ENCODE data around the gene AOC1.
"Not testable (repeated sequence)": the region's sequence is repeated elsewhere in the genome, so short reads cannot be mapped to it uniquely, and the experiment has no call there.

Gene AOC1, protein sequence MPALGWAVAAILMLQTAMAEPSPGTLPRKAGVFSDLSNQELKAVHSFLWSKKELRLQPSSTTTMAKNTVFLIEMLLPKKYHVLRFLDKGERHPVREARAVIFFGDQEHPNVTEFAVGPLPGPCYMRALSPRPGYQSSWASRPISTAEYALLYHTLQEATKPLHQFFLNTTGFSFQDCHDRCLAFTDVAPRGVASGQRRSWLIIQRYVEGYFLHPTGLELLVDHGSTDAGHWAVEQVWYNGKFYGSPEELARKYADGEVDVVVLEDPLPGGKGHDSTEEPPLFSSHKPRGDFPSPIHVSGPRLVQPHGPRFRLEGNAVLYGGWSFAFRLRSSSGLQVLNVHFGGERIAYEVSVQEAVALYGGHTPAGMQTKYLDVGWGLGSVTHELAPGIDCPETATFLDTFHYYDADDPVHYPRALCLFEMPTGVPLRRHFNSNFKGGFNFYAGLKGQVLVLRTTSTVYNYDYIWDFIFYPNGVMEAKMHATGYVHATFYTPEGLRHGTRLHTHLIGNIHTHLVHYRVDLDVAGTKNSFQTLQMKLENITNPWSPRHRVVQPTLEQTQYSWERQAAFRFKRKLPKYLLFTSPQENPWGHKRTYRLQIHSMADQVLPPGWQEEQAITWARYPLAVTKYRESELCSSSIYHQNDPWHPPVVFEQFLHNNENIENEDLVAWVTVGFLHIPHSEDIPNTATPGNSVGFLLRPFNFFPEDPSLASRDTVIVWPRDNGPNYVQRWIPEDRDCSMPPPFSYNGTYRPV

DNA sequence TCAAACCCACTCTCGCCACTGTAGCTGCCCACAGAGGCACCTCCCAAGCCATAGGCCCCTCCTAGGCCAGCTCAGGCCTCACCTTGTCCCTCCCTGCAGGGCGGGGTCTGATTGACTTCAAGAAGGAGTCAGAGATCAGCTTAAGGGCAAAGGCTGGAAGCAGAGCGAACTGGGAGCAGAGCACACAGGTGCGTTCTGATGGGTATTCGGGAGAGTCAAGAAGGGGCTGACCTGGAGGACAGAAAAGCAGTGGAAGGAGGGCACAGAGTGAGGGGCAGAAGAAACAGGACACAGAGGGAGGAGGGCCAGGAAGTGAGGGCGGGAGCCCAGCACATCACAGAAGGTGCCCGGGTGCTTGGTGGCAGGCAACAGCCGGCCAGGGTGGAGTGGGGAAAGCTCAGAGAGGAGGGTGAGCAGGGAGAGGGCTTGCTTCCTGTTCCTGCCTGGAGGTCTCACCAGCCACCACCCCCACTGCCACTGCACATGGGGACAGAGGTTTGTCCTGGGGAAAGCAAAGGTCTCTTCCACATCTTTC, at the start of gene AOC1:
Gene AOC1 (plus strand): TSS at position 147 of the 535 bp plus-strand sequence. CDS start 3,954 bp downstream, outside the sequence.
- no peak for DNase-seq

GRCh38 chr7:150803161-150803860, 49.0 kb upstream of the AOC1 start:
- no peak for DNase-seq

DNA sequence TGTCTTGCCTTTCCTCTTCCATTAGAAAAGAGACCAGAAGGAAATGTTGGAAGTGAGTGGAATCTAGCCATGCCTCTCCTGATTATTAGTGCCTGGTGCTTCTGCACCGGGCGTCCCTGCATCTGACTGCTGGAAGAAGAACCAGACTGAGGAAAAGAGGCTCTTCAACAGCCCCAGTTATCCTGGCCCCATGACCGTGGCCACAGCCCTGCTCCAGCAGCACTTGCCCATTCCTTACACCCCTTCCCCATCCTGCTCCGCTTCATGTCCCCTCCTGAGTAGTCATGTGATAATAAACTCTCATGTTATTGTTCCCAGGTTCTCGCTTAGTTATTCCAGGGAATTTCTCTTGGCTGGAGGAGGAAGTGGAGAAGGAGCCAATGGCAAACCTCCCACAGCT, 47.5 kb upstream of the AOC1 start:
- no peak for DNase-seq

GRCh38 chr7:150805864-150806263, 46.5 kb upstream of the AOC1 start:
- DNase-seq, result no peak

- DNase-seq, result no peak
Measured at GRCh38 chr7:150806454-150806853, 45.9 kb upstream of the AOC1 start.

DNA sequence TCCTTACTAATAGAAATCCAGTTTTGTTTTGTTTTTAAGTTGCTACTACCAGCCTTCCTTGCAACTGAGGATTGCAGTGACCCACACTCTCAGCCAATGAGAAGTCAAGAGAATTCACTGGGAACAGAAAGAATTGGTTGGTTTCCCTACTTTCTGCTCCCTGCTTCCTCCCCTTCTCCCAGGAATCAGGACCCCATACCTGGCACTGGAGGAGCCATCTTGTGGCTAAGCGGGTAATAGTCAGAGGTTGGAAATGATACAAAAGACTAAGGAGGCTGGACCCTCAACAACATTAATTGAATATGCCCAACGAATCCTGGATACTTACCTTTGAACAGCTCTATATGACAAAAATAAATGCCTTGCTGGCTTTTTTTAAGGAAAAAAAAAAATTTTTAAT, 45.5 kb upstream of the AOC1 start:
- DNase-seq, result no peak

DNA sequence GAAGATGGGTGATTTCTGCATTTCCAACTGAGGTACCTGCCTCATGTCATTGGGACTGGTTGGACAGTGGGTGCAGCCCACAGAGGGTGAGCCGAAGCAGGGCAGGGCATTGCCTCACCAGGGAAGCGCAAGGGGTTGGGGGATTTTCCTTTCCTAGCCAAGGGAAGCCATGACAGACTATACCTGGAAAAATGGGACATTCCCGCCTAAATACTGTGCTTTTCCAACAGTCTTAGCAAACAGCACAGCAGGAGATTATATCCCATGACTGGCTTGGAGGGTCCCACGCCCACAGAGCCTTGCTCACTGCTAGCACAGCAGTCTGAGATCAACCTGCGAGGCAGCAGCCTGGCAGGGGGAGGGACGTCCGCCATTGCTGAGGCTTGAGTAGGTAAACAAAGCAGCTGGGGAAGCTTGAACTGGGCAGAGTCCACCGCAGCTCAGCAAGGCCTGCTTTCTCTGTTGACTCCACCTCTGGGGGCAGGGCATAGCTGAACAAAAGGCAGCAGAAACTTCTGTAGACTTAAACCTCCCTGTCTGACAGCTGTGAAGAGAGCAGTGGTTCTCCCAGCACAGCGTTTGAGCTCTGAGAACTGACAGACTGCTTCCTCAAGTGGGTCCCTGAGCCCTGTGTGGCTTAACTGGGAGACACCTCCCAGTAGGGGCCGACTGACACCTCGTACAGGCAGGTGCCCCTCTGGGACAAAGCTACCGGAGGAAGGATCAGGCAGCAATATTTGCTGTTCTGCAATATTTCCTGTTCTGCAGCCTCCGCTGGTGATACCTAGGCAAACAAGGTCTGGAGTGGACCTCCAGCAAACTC, 44.5 kb upstream of the AOC1 start:
- DNase-seq, result not testable (repeated sequence)

GRCh38 chr7:150814328-150815001, 37.9 kb upstream of the AOC1 start:
- no peak for DNase-seq

DNA sequence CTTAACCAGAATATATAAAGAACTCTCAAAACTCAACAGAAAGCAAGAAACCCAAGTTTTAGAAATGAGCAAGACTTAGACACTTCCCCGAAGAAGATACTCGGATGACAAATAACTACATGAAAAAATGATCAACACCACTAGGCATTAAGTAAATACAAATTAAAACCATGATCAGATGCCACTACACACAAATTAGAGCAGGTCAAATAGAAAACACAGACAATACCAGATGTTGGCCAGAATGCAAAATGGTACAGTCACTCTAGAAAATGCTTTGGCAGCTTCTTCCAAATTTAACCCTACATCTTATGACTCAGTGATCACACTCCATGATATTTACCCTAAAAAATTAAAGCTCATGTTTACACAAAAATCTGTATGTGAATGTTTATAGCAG, 33.3 kb upstream of the AOC1 start:
- no peak for DNase-seq

- DNase-seq, result no peak
Measured at GRCh38 chr7:150820148-150820547, 32.2 kb upstream of the AOC1 start.

GRCh38 chr7:150820578-150821198, 31.6 kb upstream of the AOC1 start:
- DNase-seq, result no peak

DNA sequence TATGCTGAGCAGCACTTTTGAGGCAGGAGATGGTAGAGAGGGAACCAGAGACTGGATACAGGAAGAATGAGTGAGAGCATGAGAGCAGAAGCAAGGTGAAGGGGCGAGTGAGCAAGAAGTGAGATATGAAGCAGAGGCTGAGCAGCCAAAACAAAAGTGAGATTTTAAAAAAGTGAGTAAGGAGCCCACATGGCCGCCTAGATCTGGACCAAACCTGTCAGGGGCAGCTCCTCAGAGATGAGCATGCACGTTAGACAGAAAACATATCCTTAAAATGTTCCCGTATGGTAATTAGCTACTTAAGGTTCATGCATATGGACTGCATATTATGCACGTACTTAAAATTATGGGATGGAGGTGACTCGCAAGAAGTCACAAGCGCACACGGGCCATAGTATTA, 29.3 kb upstream of the AOC1 start:
- no peak for DNase-seq

DNA sequence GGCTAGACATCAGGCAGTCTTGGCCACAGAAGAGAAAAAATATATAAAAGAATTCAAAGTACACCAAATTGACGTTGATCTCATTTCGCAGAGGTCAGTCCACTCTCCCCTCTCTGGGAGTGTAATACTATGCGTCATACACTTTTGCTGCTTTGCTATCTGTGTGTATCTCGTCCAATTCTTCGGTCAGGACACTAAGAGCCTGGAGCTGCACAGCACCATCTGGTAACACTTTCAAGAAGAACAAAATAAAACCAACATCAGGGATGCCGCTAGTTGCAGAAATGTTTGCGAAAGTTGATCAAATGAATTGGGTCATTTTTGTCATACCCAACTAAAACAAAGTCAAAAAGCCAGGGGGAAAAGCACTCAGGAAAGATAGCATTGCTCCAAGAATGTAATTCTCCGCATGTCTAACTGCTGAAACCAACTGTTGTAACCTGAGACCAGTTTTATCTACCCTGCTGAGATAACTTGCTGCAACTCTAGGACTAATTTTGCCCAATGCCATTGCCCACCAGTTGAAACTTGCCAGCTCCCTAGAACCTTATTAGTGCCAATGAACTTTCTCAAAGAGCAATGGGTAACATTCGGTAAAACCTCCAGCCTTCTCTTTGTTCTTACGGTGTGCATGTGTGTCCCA, 28.7 kb upstream of the AOC1 start:
- DNase-seq, result no peak

- no peak for DNase-seq
Measured at GRCh38 chr7:150824379-150825177, 27.7 kb upstream of the AOC1 start.

- no peak for DNase-seq
Measured at GRCh38 chr7:150826061-150826849, 26.1 kb upstream of the AOC1 start.

DNA sequence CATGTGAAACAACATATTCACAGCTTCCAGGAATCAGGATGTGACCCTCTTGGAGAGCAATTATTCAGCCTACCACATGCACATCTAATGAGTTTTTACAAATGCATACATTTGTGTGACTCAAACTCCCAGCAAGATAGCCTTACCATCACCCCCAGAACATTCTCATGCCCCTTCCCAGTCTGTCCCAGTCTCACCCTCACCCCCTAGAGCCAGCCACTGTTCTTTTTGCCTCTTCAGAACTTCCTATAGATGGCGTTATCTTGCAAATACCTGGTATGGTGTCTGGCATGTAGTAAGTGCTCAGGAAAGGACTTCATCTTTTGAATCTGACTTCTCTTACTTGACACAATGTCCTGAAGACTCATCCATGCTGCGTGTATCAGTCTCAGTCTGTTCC, 23.9 kb upstream of the AOC1 start:
- DNase-seq, result no peak

DNA sequence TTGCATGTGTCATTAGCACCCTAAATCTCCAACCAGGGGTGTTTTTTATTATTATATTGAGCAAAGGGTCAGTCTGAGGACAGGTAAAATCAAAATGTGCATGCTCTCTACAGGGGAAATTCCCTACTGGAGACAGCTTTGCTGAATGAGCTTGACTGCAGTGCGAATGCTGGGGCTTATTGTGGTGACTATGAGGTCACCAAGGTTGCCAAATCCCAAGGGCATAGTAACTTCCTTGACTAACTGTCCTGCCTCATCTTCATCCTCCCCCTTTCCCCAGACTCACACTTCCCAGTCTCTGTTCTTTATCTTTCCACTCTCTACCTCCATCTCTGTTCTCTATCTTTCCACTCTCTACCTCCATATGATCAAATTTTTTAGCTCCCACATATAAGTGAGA, 22.9 kb upstream of the AOC1 start:
- DNase-seq, result no peak

DNA sequence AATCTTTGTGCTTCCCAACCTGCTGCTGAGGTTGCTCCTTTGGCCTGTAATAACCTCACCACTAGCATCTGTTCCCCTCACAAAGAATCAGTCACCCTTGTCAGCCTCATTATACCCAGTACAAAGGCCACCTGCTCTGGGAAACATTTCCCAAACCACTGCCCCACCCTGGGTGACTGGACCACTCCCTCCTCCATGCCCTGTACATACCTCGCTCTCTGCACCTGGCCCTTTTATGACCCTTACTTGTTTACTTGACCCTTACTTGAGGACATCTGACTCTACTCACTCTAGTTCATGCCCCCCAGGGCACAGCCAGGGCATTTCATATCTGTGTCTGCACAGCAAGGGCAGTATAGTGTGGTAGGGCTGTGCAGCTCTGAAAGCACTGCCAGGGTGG, 21.4 kb upstream of the AOC1 start:
- DNase-seq, result no peak

- DNase-seq, result no peak
Measured at GRCh38 chr7:150831851-150832250, 20.5 kb upstream of the AOC1 start.
